Gastroesophageal sphincter (tissue), 4 donors: ENCODE data around the gene HDAC4. TPM values are rescaled to one million over a fixed set of nuclear protein-coding genes. Genes with fewer than 3 reads are reported as not detected.

Source experiments
- ATAC-seq: fragments of 150-250 bp; one replicate; pipeline ENCODE4 v1.9.1; 2016; ENCODE audit warnings: mild to moderate bottlenecking, moderate library complexity
- H3K27ac ChIP-seq, 4 donors: fragments of 200-600 bp; sonication (generic) in 3 of 4; 1 replicate in 3 of 4; 2 replicates in 1 of 4; pipeline ENCODE4 v1.5.1; 2016 to 2019
- H3K27me3 ChIP-seq: fragments of 200-600 bp; sonication (generic); one replicate; pipeline ENCODE4 v1.5.1; 2019
- H3K36me3 ChIP-seq, 2 donors: fragments of 200-600 bp; sonication (generic); one replicate each; pipeline ENCODE4 v1.5.1; 2019; ENCODE audit warnings: control low read depth in 1 of 2
- H3K4me1 ChIP-seq, 3 donors: fragments of 200-600 bp; sonication (generic); 1 replicate in 2 of 3; 2 replicates in 1 of 3; pipeline ENCODE4 v1.5.1; 2016 to 2019; ENCODE audit warnings: control low read depth in 2 of 3
- H3K4me3 ChIP-seq, 2 donors: fragments of 200-600 bp; sonication (generic); one replicate each; pipeline ENCODE4 v1.5.1; 2019; ENCODE audit warnings: mild to moderate bottlenecking in 1 of 2, moderate library complexity in 1 of 2
- H3K9me3 ChIP-seq, 3 donors: fragments of 200-600 bp; sonication (generic); one replicate each; pipeline ENCODE4 v1.5.1; 2017 to 2019; ENCODE audit warnings: control low read depth in 2 of 3
- EP300 ChIP-seq: sonication (generic); formaldehyde crosslinking; IDR thresholded peaks from one replicate; pipeline ENCODE4 v1.6.1; 2017; ENCODE audit warnings: antibody characterized with exemption, mild to moderate bottlenecking
- POLR2A ChIP-seq, 2 donors: fragments of 450-650 bp; IDR thresholded peaks; one replicate each; pipeline ENCODE4 v1.6.1; 2017; ENCODE audit warnings: antibody characterized with exemption in 2 of 2, mild to moderate bottlenecking in 2 of 2, moderate library complexity in 1 of 2
- POLR2AphosphoS5 ChIP-seq: sonication (generic); formaldehyde crosslinking; IDR thresholded peaks from one replicate; pipeline ENCODE4 v1.6.1; 2017; ENCODE audit warnings: antibody characterized with exemption
- WGBS, 2 donors: methylation state at CpG; one replicate each; pipeline ENCODE4 v1.1.5; 2018; ENCODE audit warnings: low coverage in 1 of 2; 5-methylcytosine and 5-hydroxymethylcytosine counted together
- total RNA-seq, 4 donors: library from RNA; depleted of rRNA; stranded (reverse); fragments of >200 nt; gene quantifications; one replicate each; pipeline ENCODE4 v1.1.0, GENCODE V29; 2016
- TF ChIP-seq, protein P1 (sequence below), 4 experiments: fragments of 200-600 bp in 2 of 4; fragments of 450-650 bp in 2 of 4; sonication (generic) in 1 of 4; IDR thresholded peaks; one replicate each; pipeline ENCODE4 v1.5.1; 2017 to 2019; ENCODE audit warnings: antibody characterized with exemption in 4 of 4, mild to moderate bottlenecking in 2 of 4, moderate library complexity in 2 of 4

Gene HDAC4
- total RNA-seq, 4 donors from 2014 or later = 41.3 to 104 (median 85.8) TPM

DNA sequence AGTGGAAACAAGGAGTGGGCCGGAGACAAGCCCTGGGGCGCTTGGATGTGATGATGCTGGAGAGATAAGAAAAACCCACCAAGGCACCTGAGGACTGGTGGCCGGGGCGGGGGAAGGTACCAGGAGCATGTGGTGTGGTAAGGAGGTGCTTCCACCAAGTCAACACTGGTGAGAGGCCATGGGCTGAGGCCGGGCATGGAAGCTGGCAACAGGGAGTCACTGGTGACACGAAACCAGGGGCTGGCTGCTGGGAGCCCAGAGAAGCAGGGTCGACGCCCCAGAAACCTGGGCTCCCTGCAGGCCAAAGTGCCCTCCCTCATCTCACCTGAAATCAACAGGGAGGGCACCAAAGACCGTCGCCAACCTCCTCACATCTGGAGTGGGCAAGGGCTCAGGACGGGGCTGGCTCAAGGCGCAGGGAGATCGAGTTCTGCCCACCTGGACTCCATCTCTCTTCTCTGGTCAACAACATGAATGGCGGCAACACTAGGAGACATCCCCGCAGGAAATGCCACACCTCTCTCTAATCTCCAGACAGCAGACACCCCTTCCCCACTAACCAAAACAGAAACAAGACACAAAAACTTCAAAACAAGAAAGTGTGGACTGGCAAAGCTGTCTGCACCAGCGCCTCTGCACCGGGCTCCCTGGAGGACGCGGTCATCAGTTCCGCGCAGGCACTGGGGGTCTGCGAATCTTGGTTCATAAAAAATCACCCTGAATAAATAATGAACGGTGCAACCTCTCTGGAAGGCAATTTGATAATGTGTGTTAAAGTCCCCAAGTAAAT, 185.5 kb downstream of the HDAC4 start:
- no peak for ATAC-seq
- peaks cover 4 to 86% (median 51%) of the 10 kb centered on the region in 3 donors for H3K4me1 ChIP-seq
- 83 to 93% methylated on average over 8 to 13 of the region's 23 CpGs for WGBS, 2 donors
- peak overlapping the region in 3 of 4 donors; percentile 62 to 76 (median 75) for H3K27ac ChIP-seq
- H3K27me3 ChIP-seq = no peaks in the 10 kb centered on the region
- no peak overlapping the region for H3K4me3 ChIP-seq
- no peak for TF ChIP-seq POLR2AphosphoS5
- TF ChIP-seq EP300 = no peak
- TF ChIP-seq, protein P1, sequence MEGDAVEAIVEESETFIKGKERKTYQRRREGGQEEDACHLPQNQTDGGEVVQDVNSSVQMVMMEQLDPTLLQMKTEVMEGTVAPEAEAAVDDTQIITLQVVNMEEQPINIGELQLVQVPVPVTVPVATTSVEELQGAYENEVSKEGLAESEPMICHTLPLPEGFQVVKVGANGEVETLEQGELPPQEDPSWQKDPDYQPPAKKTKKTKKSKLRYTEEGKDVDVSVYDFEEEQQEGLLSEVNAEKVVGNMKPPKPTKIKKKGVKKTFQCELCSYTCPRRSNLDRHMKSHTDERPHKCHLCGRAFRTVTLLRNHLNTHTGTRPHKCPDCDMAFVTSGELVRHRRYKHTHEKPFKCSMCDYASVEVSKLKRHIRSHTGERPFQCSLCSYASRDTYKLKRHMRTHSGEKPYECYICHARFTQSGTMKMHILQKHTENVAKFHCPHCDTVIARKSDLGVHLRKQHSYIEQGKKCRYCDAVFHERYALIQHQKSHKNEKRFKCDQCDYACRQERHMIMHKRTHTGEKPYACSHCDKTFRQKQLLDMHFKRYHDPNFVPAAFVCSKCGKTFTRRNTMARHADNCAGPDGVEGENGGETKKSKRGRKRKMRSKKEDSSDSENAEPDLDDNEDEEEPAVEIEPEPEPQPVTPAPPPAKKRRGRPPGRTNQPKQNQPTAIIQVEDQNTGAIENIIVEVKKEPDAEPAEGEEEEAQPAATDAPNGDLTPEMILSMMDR (IDR thresholded peaks at IDR 0.05) = no peak
- no peak for TF ChIP-seq POLR2A (IDR thresholded peaks at IDR 0.05)
- H3K36me3 ChIP-seq = no peaks in the 10 kb centered on the region
- no peaks in the 10 kb centered on the region for H3K9me3 ChIP-seq

DNA sequence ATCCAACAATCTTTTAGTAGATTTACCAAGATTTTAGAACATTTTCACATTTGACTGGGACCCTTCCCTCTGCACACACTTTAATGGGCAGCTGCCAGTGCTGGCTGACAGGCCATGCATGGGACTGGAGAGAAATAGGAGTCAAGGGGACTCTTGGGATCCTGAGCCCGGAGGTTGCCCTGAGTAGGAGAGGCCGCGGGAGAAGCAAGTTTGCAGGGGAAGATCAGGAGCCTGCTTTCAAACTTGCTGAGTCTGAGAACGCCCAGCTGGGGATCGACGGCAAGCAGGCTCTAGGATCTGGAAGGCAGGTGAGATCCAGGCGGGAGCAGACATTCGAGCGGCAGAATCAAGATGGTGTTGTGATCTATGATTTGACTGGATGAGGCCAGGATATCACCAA, 186.1 kb downstream of the HDAC4 start:
- Histone ChIP-seq H3K27me3 (no peaks in the 10 kb centered on the region), H3K36me3 (no peaks in the 10 kb centered on the region), H3K4me1 (peaks cover 4 to 86% (median 51%) of the 10 kb centered on the region in 3 donors), H3K9me3 (no peaks in the 10 kb centered on the region), H3K27ac (peak overlapping the region in 3 of 4 donors; percentile 45 to 76 (median 75)), H3K4me3 (no peak overlapping the region)
- 95% methylated on average over 9 of the region's 9 CpGs; no CpG with 5 or more reads in 1 of the 2 donors for WGBS, 2 donors
- ATAC-seq = no peak
- TF ChIP-seq POLR2A (IDR thresholded peaks at IDR 0.05) (no peak), EP300 (no peak), POLR2AphosphoS5 (no peak)
- TF ChIP-seq, protein P1 (IDR thresholded peaks at IDR 0.05) = no peak

DNA sequence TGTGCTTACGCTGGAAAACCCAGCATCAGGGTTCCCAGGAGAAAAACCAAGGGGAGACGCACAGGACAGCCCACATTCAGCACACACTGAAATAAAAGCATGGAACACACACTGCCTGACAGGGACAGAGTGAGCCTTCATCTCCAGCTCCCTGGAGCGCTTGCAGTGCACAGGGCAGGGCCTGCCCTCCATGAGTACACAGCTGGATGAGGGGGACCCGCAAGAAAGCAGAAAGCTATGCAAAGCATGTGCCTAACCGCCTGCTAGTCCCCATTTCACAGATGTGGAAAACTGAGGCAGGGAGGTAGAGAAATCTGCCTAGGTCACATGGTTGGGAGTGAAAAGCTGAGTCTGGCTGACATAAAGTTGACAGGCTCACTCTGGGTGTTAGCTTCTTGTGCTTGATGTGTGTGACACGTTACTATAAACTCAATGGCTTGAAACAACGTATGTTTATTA, 187.1 kb downstream of the HDAC4 start:
- TF ChIP-seq EP300 (no peak), POLR2AphosphoS5 (no peak), POLR2A (IDR thresholded peaks at IDR 0.05) (no peak)
- TF ChIP-seq, protein P1 (IDR thresholded peaks at IDR 0.05) = no peak
- 56% methylated on average over 2 of the region's 7 CpGs; no CpG with 5 or more reads in 1 of the 2 donors for WGBS, 2 donors
- Histone ChIP-seq H3K36me3 (no peaks in the 10 kb centered on the region), H3K27ac (peak overlapping the region in 3 of 4 donors; percentile 45 to 76 (median 75)), H3K4me1 (peaks cover 4 to 91% (median 51%) of the 10 kb centered on the region in 3 donors), H3K27me3 (no peaks in the 10 kb centered on the region), H3K9me3 (no peaks in the 10 kb centered on the region), H3K4me3 (no peak overlapping the region)
- ATAC-seq = no peak

DNA sequence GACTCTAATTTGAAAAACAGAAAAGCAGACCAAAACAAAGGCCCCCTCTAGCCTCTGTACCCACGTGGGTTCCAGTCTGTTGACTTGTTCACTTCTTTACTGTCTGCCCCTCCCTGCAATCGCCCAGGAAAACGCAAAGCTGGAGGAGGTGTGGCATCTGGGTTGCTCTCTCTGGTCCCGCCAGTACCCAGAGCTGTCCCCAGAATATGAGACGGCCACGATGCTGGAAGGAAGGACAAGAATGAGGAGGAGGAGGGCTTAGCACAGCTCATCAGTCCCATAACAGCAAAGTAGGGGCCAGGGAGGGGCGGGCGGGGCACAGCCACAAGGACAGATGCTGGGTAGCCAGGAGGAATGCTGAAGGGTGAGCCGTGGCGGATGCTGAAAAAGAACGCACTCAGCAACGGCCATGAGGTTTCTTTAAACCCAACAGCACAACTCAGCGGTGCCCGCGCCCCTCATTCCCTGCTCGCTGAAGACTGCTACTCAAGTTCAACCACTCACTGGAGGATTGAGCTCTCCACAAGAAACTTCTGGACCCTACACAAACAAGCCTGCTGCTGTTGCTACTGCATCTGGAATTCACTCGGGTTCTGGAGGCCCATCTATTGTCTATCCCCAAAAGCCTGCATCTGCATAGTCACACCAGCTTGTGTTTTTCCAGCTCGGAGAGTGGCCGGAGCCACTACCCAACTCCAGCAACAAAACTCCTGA, 187.7 kb downstream of the HDAC4 start:
- H3K4me3 ChIP-seq = no peak overlapping the region
- 36 to 75% methylated on average over 3 to 4 of the region's 19 CpGs for WGBS, 2 donors
- peaks cover 4 to 91% (median 51%) of the 10 kb centered on the region in 3 donors for H3K4me1 ChIP-seq
- TF ChIP-seq POLR2A (IDR thresholded peaks at IDR 0.05) = no peak
- TF ChIP-seq EP300 = no peak
- H3K27me3 ChIP-seq = no peaks in the 10 kb centered on the region
- H3K9me3 ChIP-seq = no peaks in the 10 kb centered on the region
- ATAC-seq = no peak
- H3K36me3 ChIP-seq = no peaks in the 10 kb centered on the region
- H3K27ac ChIP-seq = peak overlapping the region in 3 of 4 donors; percentile 53 to 76 (median 75)

DNA sequence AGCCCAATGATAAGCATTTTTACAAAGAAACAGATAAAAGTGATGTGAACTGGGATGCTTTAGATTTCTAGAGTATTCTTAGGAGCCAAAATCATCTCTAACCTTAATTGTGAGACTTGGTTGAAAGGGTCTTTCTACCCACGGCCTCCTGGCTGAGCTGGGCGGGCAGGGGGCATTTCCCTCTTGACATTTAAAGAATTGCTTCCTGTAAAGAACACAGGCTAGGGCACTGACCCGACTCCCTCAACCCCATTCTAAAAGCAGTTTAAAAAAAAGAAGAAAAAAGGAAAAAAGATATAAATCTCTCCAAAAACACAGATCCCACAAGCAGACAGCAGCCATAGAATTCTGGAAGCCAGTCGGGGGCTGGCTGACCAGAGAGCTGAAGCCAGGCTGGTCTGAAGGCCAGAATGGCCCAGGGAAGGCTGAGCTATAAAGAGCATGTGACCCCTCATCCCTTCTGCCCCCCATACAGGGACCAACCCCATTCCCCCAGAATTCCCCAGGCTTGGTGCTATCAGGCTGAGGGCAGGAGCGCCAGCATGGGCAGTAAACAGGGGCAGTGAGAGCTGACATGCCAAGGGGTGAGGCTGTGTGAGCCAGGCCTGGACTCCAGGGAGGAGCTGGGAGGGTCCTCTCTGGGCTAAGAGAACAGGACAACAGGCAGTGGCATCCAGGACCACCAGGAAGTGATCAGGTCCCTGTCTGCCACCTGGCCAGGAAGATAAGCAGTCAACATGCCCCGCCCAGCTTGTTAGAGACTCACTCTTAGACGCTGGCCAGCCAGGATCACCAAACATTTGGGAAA, 188.5 kb downstream of the HDAC4 start:
- no peak for ATAC-seq
- Histone ChIP-seq H3K36me3 (no peaks in the 10 kb centered on the region), H3K4me1 (peaks cover 4 to 92% (median 51%) of the 10 kb centered on the region in 3 donors), H3K27ac (peak overlapping the region in 3 of 4 donors; percentile 53 to 76 (median 75)), H3K4me3 (no peak overlapping the region), H3K9me3 (no peaks in the 10 kb centered on the region), H3K27me3 (no peaks in the 10 kb centered on the region)
- no peak for TF ChIP-seq POLR2A (IDR thresholded peaks at IDR 0.05)
- no peak for TF ChIP-seq EP300
- no peak for TF ChIP-seq POLR2AphosphoS5
- TF ChIP-seq, protein P1 (IDR thresholded peaks at IDR 0.05) = no peak
- WGBS, 2 donors = 78 to 100% methylated on average over 1 of the region's 7 CpGs
